Stimulated activated CD4-positive, alpha-beta T cell treated with anti-CD3 and anti-CD28 coated beads, Interleukin-15, amount 100 ng/mL, for 24 hours (primary cell): Measurements from ENCODE around the gene SRF.
"Not testable (repeated sequence)": the region's sequence is repeated elsewhere in the genome, so short reads cannot be mapped to it uniquely, and the experiment has no call there.

ENCODE experiments used
- DNase-seq: peaks from one replicate; pipeline ENCODE4 v3.0.0-alpha.2; 2020

SRF gene

GRCh38 chr6:43170931-43171706, at the start of gene SRF:
TSS of gene SRF (plus strand) at chr6:43171269. CDS start at chr6:43171657, 388 bp downstream.
- DNase-seq: peak; percentile 100

GRCh38 chr6:43122146-43122545, 48.9 kb upstream of the SRF start:
- no peak for DNase-seq

GRCh38 chr6:43123461-43124314, 47.4 kb upstream of the SRF start:
- no peak for DNase-seq

- no peak for DNase-seq
These were observed 46.6 kb upstream of the SRF start for GRCh38 chr6:43124481-43124880.

GRCh38 chr6:43125119-43125518, 46.0 kb upstream of the SRF start:
- no peak for DNase-seq

- DNase-seq: no peak
These were observed 45.5 kb upstream of the SRF start for GRCh38 chr6:43125555-43125954.

GRCh38 chr6:43127180-43127579, 43.9 kb upstream of the SRF start:
- no peak for DNase-seq

GRCh38 chr6:43127877-43128276, 43.2 kb upstream of the SRF start:
- no peak for DNase-seq

- DNase-seq: no peak
These were observed 42.1 kb upstream of the SRF start for GRCh38 chr6:43128926-43129325.

- DNase-seq: no peak
These were observed 41.5 kb upstream of the SRF start for GRCh38 chr6:43129434-43130194.

- DNase-seq: no peak
These were observed 40.6 kb upstream of the SRF start for GRCh38 chr6:43130429-43130828.

- not testable (repeated sequence) for DNase-seq
These were observed 39.7 kb upstream of the SRF start for GRCh38 chr6:43131379-43131778.

- DNase-seq: no peak
These were observed 32.8 kb upstream of the SRF start for GRCh38 chr6:43138267-43138666.

GRCh38 chr6:43139973-43140372, 31.1 kb upstream of the SRF start:
- not testable (repeated sequence) for DNase-seq

GRCh38 chr6:43141644-43142043, 29.4 kb upstream of the SRF start:
- no peak for DNase-seq

GRCh38 chr6:43142101-43142500, 29.0 kb upstream of the SRF start:
- DNase-seq: peak; percentile 7

GRCh38 chr6:43143235-43144128, 27.6 kb upstream of the SRF start:
- DNase-seq: peak; percentile 81

GRCh38 chr6:43144879-43145278, 26.2 kb upstream of the SRF start:
- no peak for DNase-seq

GRCh38 chr6:43146261-43146660, 24.8 kb upstream of the SRF start:
- no peak for DNase-seq

GRCh38 chr6:43146709-43147688, 24.1 kb upstream of the SRF start:
- DNase-seq: no peak
